HG02642 (cell line): ENCODE measurements around the gene PTPN14.
"Not testable (repeated sequence)": the region's sequence is repeated elsewhere in the genome, so short reads cannot be mapped to it uniquely, and the experiment has no call there.

Experiments used
- ATAC-seq: cut with Tn5 transposase; IDR thresholded peaks from one replicate; pipeline ENCODE4 v1.9.1; 2021; ENCODE audit warnings: mild to moderate bottlenecking; ENCODE audit not compliant: unreplicated experiment, poor library complexity

Gene PTPN14

GRCh38 chr1:214544791-214545190, 6.6 kb downstream of the PTPN14 start:
- no peak for ATAC-seq

GRCh38 chr1:214542275-214543199, 8.9 kb downstream of the PTPN14 start:
- ATAC-seq = no peak

- ATAC-seq = no peak
Observed at GRCh38 chr1:214541693-214542092, 9.7 kb downstream of the PTPN14 start.

GRCh38 chr1:214541206-214541605, 10.2 kb downstream of the PTPN14 start:
- no peak for ATAC-seq

GRCh38 chr1:214540324-214540723, 11.1 kb downstream of the PTPN14 start:
- no peak for ATAC-seq

- no peak for ATAC-seq
Observed at GRCh38 chr1:214538496-214538895, 12.9 kb downstream of the PTPN14 start.

- no peak for ATAC-seq
Observed at GRCh38 chr1:214537872-214538473, 13.4 kb downstream of the PTPN14 start.

- no peak for ATAC-seq
Observed at GRCh38 chr1:214537219-214537618, 14.2 kb downstream of the PTPN14 start.

- ATAC-seq = no peak
Observed at GRCh38 chr1:214532070-214532469, 19.3 kb downstream of the PTPN14 start.

GRCh38 chr1:214525535-214526019, 25.8 kb downstream of the PTPN14 start:
- ATAC-seq = peak; percentile 50

- ATAC-seq = no peak
Observed at GRCh38 chr1:214524824-214525223, 26.6 kb downstream of the PTPN14 start.

GRCh38 chr1:214523124-214523824, 28.1 kb downstream of the PTPN14 start:
- no peak for ATAC-seq

- not testable (repeated sequence) for ATAC-seq
Observed at GRCh38 chr1:214521458-214521857, 29.9 kb downstream of the PTPN14 start.

GRCh38 chr1:214520544-214521165, 30.7 kb downstream of the PTPN14 start:
- no peak for ATAC-seq

GRCh38 chr1:214518361-214518760, 33.0 kb downstream of the PTPN14 start:
- ATAC-seq = no peak

GRCh38 chr1:214516434-214517326, 34.7 kb downstream of the PTPN14 start:
- no peak for ATAC-seq

GRCh38 chr1:214515544-214516433, 35.6 kb downstream of the PTPN14 start:
- no peak for ATAC-seq

- no peak for ATAC-seq
Observed at GRCh38 chr1:214514819-214515383, 36.5 kb downstream of the PTPN14 start.
